ENCODE results near the gene ATG4A.

Gene ATG4A

GRCh38 chrX:108091264-108091877 lies at the start of gene ATG4A, which contains the start of gene PSMD10:
Gene ATG4A (plus strand): TSS chrX:108091778. CDS start chrX:108091827, 49 bp downstream.
Gene PSMD10 (minus strand): TSS chrX:108091542. CDS start chrX:108091520, 22 bp downstream.
- peak; percentile 89 for DNase-seq

GRCh38 chrX:108044554-108045256 lies 46.9 kb upstream of the ATG4A start, which contains the start of gene VSIG1:
Gene VSIG1 (plus strand): TSS chrX:108045065. CDS start chrX:108045131, 66 bp downstream.
- no peak for DNase-seq

- no peak for DNase-seq
These were observed 41.9 kb upstream of the ATG4A start for GRCh38 chrX:108049649-108050048.

- DNase-seq: no peak
These were observed 38.4 kb upstream of the ATG4A start for GRCh38 chrX:108053218-108053617.

- no peak for DNase-seq
These were observed 36.0 kb upstream of the ATG4A start for GRCh38 chrX:108055546-108055945.

- DNase-seq: no peak
These were observed 31.8 kb upstream of the ATG4A start for GRCh38 chrX:108059801-108060200.

GRCh38 chrX:108064001-108064400 lies 27.6 kb upstream of the ATG4A start:
- no peak for DNase-seq

GRCh38 chrX:108064613-108065012 lies 27.0 kb upstream of the ATG4A start:
- no peak for DNase-seq

- no peak for DNase-seq
These were observed 23.5 kb upstream of the ATG4A start for GRCh38 chrX:108068121-108068520.

- no peak for DNase-seq
These were observed 20.7 kb upstream of the ATG4A start for GRCh38 chrX:108070891-108071290.

GRCh38 chrX:108071578-108071977 lies 20.0 kb upstream of the ATG4A start:
- DNase-seq: no peak

GRCh38 chrX:108072746-108073145 lies 18.8 kb upstream of the ATG4A start:
- DNase-seq: no peak

- DNase-seq: no peak
These were observed 10.5 kb upstream of the ATG4A start for GRCh38 chrX:108081110-108081509.

- no peak for DNase-seq
These were observed 3.8 kb upstream of the ATG4A start for GRCh38 chrX:108087792-108088191.

GRCh38 chrX:108088511-108088910 lies 3.1 kb upstream of the ATG4A start:
- DNase-seq: no peak

- no peak for DNase-seq
These were observed 901 bp upstream of the ATG4A start for GRCh38 chrX:108090491-108091263.

GRCh38 chrX:108091878-108092291 lies 307 bp downstream of the ATG4A start:
- no peak for DNase-seq

GRCh38 chrX:108097380-108097779 lies 5.8 kb downstream of the ATG4A start:
- DNase-seq: no peak

- no peak for DNase-seq
These were observed 13.9 kb downstream of the ATG4A start for GRCh38 chrX:108105473-108105872.

GRCh38 chrX:108114541-108114940 lies 23.0 kb downstream of the ATG4A start:
- DNase-seq: no peak

- no peak for DNase-seq
These were observed 26.4 kb downstream of the ATG4A start for GRCh38 chrX:108117988-108118387.

- no peak for DNase-seq
These were observed 29.7 kb downstream of the ATG4A start for GRCh38 chrX:108121291-108121690.

- DNase-seq: no peak
These were observed 31.2 kb downstream of the ATG4A start for GRCh38 chrX:108122748-108123147.
